BLaER1 (cell line): ENCODE data around the gene CA10.

ENCODE experiments used
- H3K27ac ChIP-seq: shearing (Covaris generic); formaldehyde crosslinking; 2 replicates; pipeline ENCODE4 v1.8.1; 2022
- H3K27me3 ChIP-seq: shearing (Covaris generic); formaldehyde crosslinking; 2 replicates; pipeline ENCODE4 v1.8.1; 2022
- H3K36me3 ChIP-seq: shearing (Covaris generic); formaldehyde crosslinking; 2 replicates; pipeline ENCODE4 v1.8.1; 2022
- H3K4me1 ChIP-seq: shearing (Covaris generic); formaldehyde crosslinking; 2 replicates; pipeline ENCODE4 v1.8.1; 2022
- H3K4me2 ChIP-seq: shearing (Covaris generic); formaldehyde crosslinking; 2 replicates; pipeline ENCODE4 v1.8.1; 2022
- H3K4me3 ChIP-seq: shearing (Covaris generic); formaldehyde crosslinking; 2 replicates; pipeline ENCODE4 v1.8.1; 2022
- H3K9ac ChIP-seq: shearing (Covaris generic); formaldehyde crosslinking; 2 replicates; pipeline ENCODE4 v1.8.1; 2022
- H3K9me3 ChIP-seq: shearing (Covaris generic); formaldehyde crosslinking; 2 replicates; pipeline ENCODE4 v1.8.1; 2022
- H4K20me1 ChIP-seq: shearing (Covaris generic); formaldehyde crosslinking; 2 replicates; pipeline ENCODE4 v1.8.1; 2022
- Cebpa-rat ChIP-seq: shearing (Covaris generic); IDR thresholded peaks from 2 replicates; pipeline ENCODE4 v1.8.1; 2022

Gene CA10

DNA sequence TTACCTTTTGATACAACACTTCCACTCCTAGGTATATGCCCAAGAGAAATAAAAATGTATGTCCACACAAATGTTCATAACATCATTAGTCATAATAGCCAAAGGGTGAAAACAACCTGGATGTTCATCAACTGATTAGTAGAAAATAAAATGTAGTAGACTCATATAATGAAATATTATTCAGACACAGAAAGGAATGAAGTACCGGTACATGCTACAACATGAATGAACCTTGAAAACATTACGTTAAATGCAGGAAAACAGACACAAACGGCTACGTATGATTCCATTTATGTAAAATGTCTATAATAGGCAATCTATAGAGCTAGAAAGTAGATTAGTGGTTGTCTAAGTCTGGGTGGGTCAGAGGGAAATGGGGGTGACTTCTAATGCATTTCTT is 358.5 kb downstream of the CA10 start:
- Histone ChIP-seq H3K27me3 (no peaks in the 10 kb centered on the region), H3K4me3 (no peak overlapping the region), H3K4me1 (peaks cover 18% of the 10 kb centered on the region), H3K36me3 (no peaks in the 10 kb centered on the region), H3K4me2 (no peak overlapping the region), H3K9ac (no peak overlapping the region), H3K9me3 (no peaks in the 10 kb centered on the region), H4K20me1 (no peaks in the 10 kb centered on the region), H3K27ac (no peak overlapping the region)
- no peak for TF ChIP-seq Cebpa-rat

- Histone ChIP-seq H4K20me1 (no peaks in the 10 kb centered on the region), H3K4me1 (peaks cover 18% of the 10 kb centered on the region), H3K9ac (no peak overlapping the region), H3K9me3 (no peaks in the 10 kb centered on the region), H3K4me3 (no peak overlapping the region), H3K4me2 (no peak overlapping the region), H3K27ac (no peak overlapping the region), H3K27me3 (no peaks in the 10 kb centered on the region), H3K36me3 (no peaks in the 10 kb centered on the region)
- TF ChIP-seq Cebpa-rat: no peak
Observed at GRCh38 chr17:51799240-51799639, 359.3 kb downstream of the CA10 start.

DNA sequence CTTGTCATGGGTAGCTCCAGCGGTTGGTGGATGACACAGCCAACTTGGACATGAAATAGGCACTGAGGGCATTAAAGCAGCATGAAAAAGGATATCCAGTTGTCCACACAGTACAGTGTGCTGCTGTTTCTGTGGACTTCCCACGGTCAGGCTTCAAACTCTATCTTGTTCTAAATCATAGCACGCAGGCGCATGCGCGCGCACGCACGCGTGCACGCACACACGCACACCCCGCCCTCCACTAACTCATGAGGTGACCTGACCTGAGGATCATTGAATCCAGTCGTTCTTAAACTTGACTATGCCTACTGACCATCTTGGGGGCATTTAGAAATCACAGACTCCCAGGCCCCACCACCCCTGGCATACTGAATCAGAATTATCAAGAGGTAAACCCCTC is 361.4 kb downstream of the CA10 start:
- Histone ChIP-seq H4K20me1 (no peaks in the 10 kb centered on the region), H3K4me3 (no peak overlapping the region), H3K27ac (no peak overlapping the region), H3K9ac (no peak overlapping the region), H3K4me2 (no peak overlapping the region), H3K9me3 (no peaks in the 10 kb centered on the region), H3K27me3 (no peaks in the 10 kb centered on the region), H3K36me3 (no peaks in the 10 kb centered on the region), H3K4me1 (peaks cover 16% of the 10 kb centered on the region)
- TF ChIP-seq Cebpa-rat: no peak

DNA sequence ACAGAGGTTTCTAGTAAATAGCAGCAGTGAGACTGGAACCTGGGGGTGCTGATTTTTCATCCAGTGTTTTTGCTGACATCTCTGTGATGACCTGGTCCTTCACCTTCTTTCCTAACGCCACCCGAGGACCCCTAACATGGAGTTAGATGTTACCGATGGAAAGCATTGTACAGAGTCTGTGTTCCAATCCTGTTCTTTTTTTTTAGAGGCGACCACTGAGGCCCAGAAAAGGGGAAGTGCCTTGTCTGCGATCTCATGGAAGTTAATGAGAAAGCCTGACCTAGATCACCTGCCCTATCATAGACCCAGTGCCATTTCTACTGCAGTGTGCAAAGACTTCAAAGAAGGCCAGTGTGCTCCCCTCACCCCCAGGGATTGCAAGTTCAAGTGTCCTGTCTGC is 362.5 kb downstream of the CA10 start:
- no peaks in the 10 kb centered on the region for H3K36me3 ChIP-seq
- no peak overlapping the region for H3K4me2 ChIP-seq
- no peak overlapping the region for H3K27ac ChIP-seq
- H3K4me3 ChIP-seq: no peak overlapping the region
- TF ChIP-seq Cebpa-rat: no peak
- H4K20me1 ChIP-seq: no peaks in the 10 kb centered on the region
- H3K4me1 ChIP-seq: peaks cover 4% of the 10 kb centered on the region
- H3K9me3 ChIP-seq: no peaks in the 10 kb centered on the region
- H3K9ac ChIP-seq: no peak overlapping the region
- H3K27me3 ChIP-seq: no peaks in the 10 kb centered on the region

- Histone ChIP-seq H3K27ac (no peak overlapping the region), H3K4me3 (no peak overlapping the region), H3K27me3 (no peaks in the 10 kb centered on the region), H3K9ac (no peak overlapping the region), H3K4me2 (no peak overlapping the region), H3K36me3 (no peaks in the 10 kb centered on the region), H3K9me3 (no peaks in the 10 kb centered on the region), H4K20me1 (no peaks in the 10 kb centered on the region), H3K4me1 (no peaks in the 10 kb centered on the region)
- TF ChIP-seq Cebpa-rat: no peak
Observed at GRCh38 chr17:51795401-51795800, 363.1 kb downstream of the CA10 start.

DNA sequence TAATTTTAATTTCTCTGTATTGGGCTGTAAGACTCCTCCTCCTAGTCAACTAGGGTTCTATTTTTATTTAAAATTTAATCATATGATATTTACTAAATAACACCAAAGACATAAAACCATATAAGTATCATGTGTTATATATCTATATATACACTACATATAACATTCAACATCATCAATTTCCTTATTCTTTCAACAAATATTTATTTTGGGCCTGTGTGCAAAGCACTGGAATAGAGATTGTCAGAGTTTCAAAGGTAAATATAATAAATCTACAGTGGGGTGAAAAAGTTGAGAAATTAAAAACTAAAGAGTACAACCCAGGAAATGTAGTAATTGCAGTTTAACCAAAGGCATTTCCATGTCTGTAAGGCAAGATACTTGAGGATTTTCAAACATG is 364.0 kb downstream of the CA10 start:
- no peak overlapping the region for H3K27ac ChIP-seq
- no peaks in the 10 kb centered on the region for H3K4me1 ChIP-seq
- TF ChIP-seq Cebpa-rat: no peak
- H3K9me3 ChIP-seq: no peaks in the 10 kb centered on the region
- H3K9ac ChIP-seq: no peak overlapping the region
- H3K4me2 ChIP-seq: no peak overlapping the region
- H3K36me3 ChIP-seq: no peaks in the 10 kb centered on the region
- no peak overlapping the region for H3K4me3 ChIP-seq
- H4K20me1 ChIP-seq: no peaks in the 10 kb centered on the region
- H3K27me3 ChIP-seq: no peaks in the 10 kb centered on the region

DNA sequence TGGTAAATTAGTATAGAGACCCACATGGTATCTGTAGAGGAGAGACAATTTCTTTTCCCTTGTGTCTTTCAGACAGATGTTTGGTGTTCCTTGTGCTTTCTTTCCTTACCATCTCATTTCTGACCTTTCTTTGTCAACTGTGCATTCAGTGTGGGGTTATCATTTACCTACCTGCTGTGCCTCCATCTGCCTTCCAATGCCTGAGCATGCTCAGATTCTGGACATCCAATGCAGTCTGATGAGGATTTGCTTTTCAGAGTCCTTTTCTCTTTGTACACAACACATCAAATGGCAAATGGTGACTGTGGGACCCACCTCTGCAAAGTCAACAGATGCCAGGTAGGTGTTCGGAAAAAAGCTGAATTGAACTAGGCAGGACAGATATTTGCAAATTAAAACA is 364.8 kb downstream of the CA10 start:
- no peak overlapping the region for H3K4me2 ChIP-seq
- H3K36me3 ChIP-seq: no peaks in the 10 kb centered on the region
- H3K9me3 ChIP-seq: no peaks in the 10 kb centered on the region
- H3K27ac ChIP-seq: no peak overlapping the region
- no peak overlapping the region for H3K4me3 ChIP-seq
- no peaks in the 10 kb centered on the region for H4K20me1 ChIP-seq
- H3K27me3 ChIP-seq: no peaks in the 10 kb centered on the region
- H3K9ac ChIP-seq: no peak overlapping the region
- H3K4me1 ChIP-seq: no peaks in the 10 kb centered on the region
- TF ChIP-seq Cebpa-rat: no peak

DNA sequence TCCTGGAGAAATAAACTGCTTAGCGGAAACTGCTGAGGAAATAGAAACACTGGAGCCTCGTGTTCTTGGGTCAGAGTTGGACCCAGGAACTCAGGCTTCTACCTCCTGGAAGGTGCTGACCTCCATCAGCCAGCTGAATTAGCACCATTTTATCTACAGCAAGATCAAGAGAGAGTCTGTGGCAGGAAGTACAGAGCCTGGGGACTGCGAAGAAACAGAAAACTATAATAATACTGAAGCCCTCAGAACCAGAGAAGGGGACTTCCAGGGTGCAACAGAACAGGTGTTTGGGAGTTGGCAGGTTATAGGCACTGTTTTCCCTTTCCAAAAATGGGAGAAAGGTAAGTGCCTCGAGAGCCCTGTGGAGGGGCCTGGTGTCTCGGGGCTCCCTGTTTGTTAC is 379.7 kb downstream of the CA10 start:
- TF ChIP-seq Cebpa-rat: no peak
- no peaks in the 10 kb centered on the region for H3K4me1 ChIP-seq
- no peaks in the 10 kb centered on the region for H3K27me3 ChIP-seq
- H3K4me2 ChIP-seq: no peak overlapping the region
- no peak overlapping the region for H3K27ac ChIP-seq
- H3K36me3 ChIP-seq: no peaks in the 10 kb centered on the region
- H3K9ac ChIP-seq: no peak overlapping the region
- no peak overlapping the region for H3K4me3 ChIP-seq
- no peaks in the 10 kb centered on the region for H3K9me3 ChIP-seq
- H4K20me1 ChIP-seq: no peaks in the 10 kb centered on the region

- no peak overlapping the region for H3K9ac ChIP-seq
- H3K27ac ChIP-seq: no peak overlapping the region
- TF ChIP-seq Cebpa-rat: no peak
Observed at GRCh38 chr17:51770027-51770759, 388.3 kb downstream of the CA10 start.

DNA sequence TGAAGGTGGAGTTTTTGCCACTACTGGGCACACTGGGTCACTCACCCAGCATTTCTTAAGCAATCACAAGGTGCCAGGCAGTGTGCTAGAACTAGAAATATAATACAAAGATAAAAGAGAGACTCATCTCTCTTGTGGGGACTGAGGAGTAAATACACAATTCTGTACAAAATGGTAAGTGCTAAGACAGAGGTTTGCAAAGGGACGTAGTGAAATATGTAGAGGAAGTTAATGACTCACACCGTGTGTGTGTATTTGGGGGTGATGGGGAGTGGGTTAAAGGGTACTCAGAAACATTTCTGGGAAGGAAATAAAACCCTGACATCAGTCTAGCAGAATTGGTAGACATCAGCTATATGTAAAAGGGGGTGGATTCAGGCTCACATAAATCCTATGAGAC is 389.3 kb downstream of the CA10 start:
- Histone ChIP-seq H3K9ac (no peak overlapping the region), H3K4me1 (peaks cover 5% of the 10 kb centered on the region; the same call in 1 of the 2 replicates), H3K4me3 (no peak overlapping the region), H3K4me2 (no peak overlapping the region), H4K20me1 (no peaks in the 10 kb centered on the region), H3K9me3 (no peaks in the 10 kb centered on the region), H3K27me3 (no peaks in the 10 kb centered on the region), H3K36me3 (no peaks in the 10 kb centered on the region), H3K27ac (no peak overlapping the region)
- TF ChIP-seq Cebpa-rat: no peak

More at GRCh38 chr17:51770027-51770759, 388.3 kb downstream of the CA10 start:
- Histone ChIP-seq H3K4me3 (no peak overlapping the region), H3K4me2 (no peak overlapping the region), H3K27me3 (no peaks in the 10 kb centered on the region), H4K20me1 (no peaks in the 10 kb centered on the region), H3K9me3 (no peaks in the 10 kb centered on the region), H3K36me3 (no peaks in the 10 kb centered on the region), H3K4me1 (peaks cover 5% of the 10 kb centered on the region; the same call in 1 of the 2 replicates)

GRCh38 chr17:51768706-51769105 is 389.8 kb downstream of the CA10 start:
- H3K9me3 ChIP-seq: no peaks in the 10 kb centered on the region
- H3K27me3 ChIP-seq: no peaks in the 10 kb centered on the region
- H3K27ac ChIP-seq: no peak overlapping the region
- H3K4me1 ChIP-seq: peaks cover 5% of the 10 kb centered on the region; the same call in 1 of the 2 replicates
- H3K4me3 ChIP-seq: no peak overlapping the region
- no peak overlapping the region for H3K4me2 ChIP-seq
- H3K36me3 ChIP-seq: no peaks in the 10 kb centered on the region
- no peak overlapping the region for H3K9ac ChIP-seq
- no peak for TF ChIP-seq Cebpa-rat
- no peaks in the 10 kb centered on the region for H4K20me1 ChIP-seq
